ENCODE results near the gene UGT1A8. TPM values are rescaled to one million over a fixed set of nuclear protein-coding genes. Genes with fewer than 3 reads are reported as not detected.

UGT1A8 gene
- total and polyA plus RNA-seq, 7 donors = not detected

GRCh38 chr2:233816334-233816733 lies 198.9 kb downstream of the UGT1A8 start:
- no peak overlapping the region for H3K27ac ChIP-seq
- intact Hi-C loops (cut with DNase I) = no loop called here
- no peaks in the 10 kb centered on the region for H3K9me3 ChIP-seq
- H3K27me3 ChIP-seq (ENCODE audit: insufficient read depth in 3 of 3, low read length in 2 of 3) = peaks cover 0 to 4% (median 0%) of the 10 kb centered on the region in 3 donors
- no peaks in the 10 kb centered on the region for H3K36me3 ChIP-seq (ENCODE audit: insufficient read depth in 1 of 2, low read depth in 1 of 2)
- no peak overlapping the region for H3K4me3 ChIP-seq
- WGBS, 3 donors = 32 to 50% (median 44%) methylated on average over 2 of the region's 2 CpGs
- no peak for ATAC-seq
- TF ChIP-seq CTCF (IDR thresholded peaks at IDR 0.05) = no peak
- no peaks in the 10 kb centered on the region for H3K4me1 ChIP-seq
- DNase-seq = no peak

GRCh38 chr2:233816771-233817170 lies 199.3 kb downstream of the UGT1A8 start:
- Histone ChIP-seq H3K36me3 (ENCODE audit: insufficient read depth in 1 of 2, low read depth in 1 of 2) (no peaks in the 10 kb centered on the region), H3K4me3 (no peak overlapping the region), H3K27me3 (ENCODE audit: insufficient read depth in 3 of 3, low read length in 2 of 3) (peaks cover 0 to 4% (median 0%) of the 10 kb centered on the region in 3 donors), H3K9me3 (no peaks in the 10 kb centered on the region), H3K27ac (no peak overlapping the region), H3K4me1 (no peaks in the 10 kb centered on the region)
- no peak for TF ChIP-seq CTCF (IDR thresholded peaks at IDR 0.05)
- intact Hi-C loops (cut with DNase I) = no loop called here
- ATAC-seq (no peak), DNase-seq (no peak)
- WGBS, 3 donors = 77 to 84% (median 81%) methylated on average over 4 of the region's 4 CpGs

- Histone ChIP-seq H3K36me3 (ENCODE audit: insufficient read depth in 1 of 2, low read depth in 1 of 2) (no peaks in the 10 kb centered on the region), H3K27me3 (ENCODE audit: insufficient read depth in 3 of 3, low read length in 2 of 3) (peaks cover 0 to 4% (median 0%) of the 10 kb centered on the region in 3 donors), H3K4me3 (no peak overlapping the region), H3K27ac (no peak overlapping the region), H3K4me1 (no peaks in the 10 kb centered on the region), H3K9me3 (no peaks in the 10 kb centered on the region)
- WGBS, 3 donors = 67 to 76% (median 75%) methylated on average over 3 of the region's 3 CpGs
- no peak for ATAC-seq
- intact Hi-C loops (cut with DNase I) = no loop called here
- no peak for TF ChIP-seq CTCF (IDR thresholded peaks at IDR 0.05)
- no peak for DNase-seq
These were observed 200.0 kb downstream of the UGT1A8 start for GRCh38 chr2:233817361-233817911.

- Histone ChIP-seq H3K4me3 (no peak overlapping the region), H3K4me1 (no peaks in the 10 kb centered on the region), H3K27me3 (ENCODE audit: insufficient read depth in 3 of 3, low read length in 2 of 3) (peaks cover 0 to 4% (median 0%) of the 10 kb centered on the region in 3 donors), H3K27ac (no peak overlapping the region), H3K9me3 (no peaks in the 10 kb centered on the region), H3K36me3 (ENCODE audit: insufficient read depth in 1 of 2, low read depth in 1 of 2) (no peaks in the 10 kb centered on the region)
- TF ChIP-seq CTCF (IDR thresholded peaks at IDR 0.05) = no peak
- DNase-seq = no peak
- ATAC-seq = no peak
- WGBS, 3 donors = 83 to 88% (median 84%) methylated on average over 11 of the region's 11 CpGs
- intact Hi-C loops (cut with DNase I) = no loop called here
These were observed 200.7 kb downstream of the UGT1A8 start for GRCh38 chr2:233817995-233818638.
